OCI-LY3 (cell line): ENCODE data around the gene TNFAIP8L1.

ENCODE experiments used
- H2AFZ ChIP-seq: fragments of 200-600, 300-600 bp; shearing (Covaris generic); 2 replicates; pipeline ENCODE4 v1.6.0; 2014; ENCODE audit warnings: antibody characterized with exemption, low read depth, low read length
- H3K27ac ChIP-seq: fragments of 200-600, 300-600 bp; sonication (generic); 2 replicates; pipeline ENCODE4 v1.5.1; 2014; ENCODE audit warnings: mild to moderate bottlenecking, low read length, moderate library complexity, mixed read lengths
- H3K27me3 ChIP-seq: fragments of 200-600, 300-600 bp; sonication (generic); 2 replicates; pipeline ENCODE4 v1.6.1; 2014; ENCODE audit warnings: low read depth, low read length, mixed read lengths
- H3K36me3 ChIP-seq: fragments of 200-600, 300-600 bp; sonication (generic); replicated peaks from 2 replicates; pipeline ENCODE3; 2014; ENCODE audit warnings: low read depth, low read length, mixed read lengths
- H3K4me1 ChIP-seq: fragments of 300-600, 200-600 bp; sonication (generic); 2 replicates; pipeline ENCODE4 v1.6.1; 2014; ENCODE audit warnings: low read length, mixed read lengths
- H3K4me2 ChIP-seq: fragments of 200-600, 300-600 bp; sonication (generic); 2 replicates; pipeline ENCODE4 v1.6.1; 2014; ENCODE audit warnings: low read length, mixed read lengths
- H3K4me3 ChIP-seq: fragments of 300-600, 200-600 bp; sonication (generic); 2 replicates; pipeline ENCODE4 v1.5.1; 2014; ENCODE audit warnings: antibody characterized with exemption, mild to moderate bottlenecking, low read length, moderate library complexity
- H3K79me2 ChIP-seq: fragments of 300-600, 200-600 bp; shearing (Covaris generic); 2 replicates; pipeline ENCODE4 v1.6.1; 2014; ENCODE audit warnings: mild to moderate bottlenecking, low read length, mixed read lengths
- H3K9ac ChIP-seq: fragments of 300-600, 200-600 bp; shearing (Covaris generic); 2 replicates; pipeline ENCODE4 v1.6.0; 2014; ENCODE audit warnings: mild to moderate bottlenecking, low read length, moderate library complexity
- H3K9me3 ChIP-seq: fragments of 200-600, 300-600 bp; shearing (Covaris generic); 2 replicates; pipeline ENCODE4 v1.6.1; 2014; ENCODE audit warnings: low read length, mixed read lengths; ENCODE audit not compliant: insufficient read depth
- H4K20me1 ChIP-seq: fragments of 200-600, 300-600 bp; sonication (generic); 2 replicates; pipeline ENCODE4 v1.6.1; 2016; ENCODE audit warnings: low read length, mixed read lengths; ENCODE audit not compliant: insufficient read depth
- CTCF ChIP-seq: fragments of 200-600, 300-600 bp; sonication (generic); IDR thresholded peaks from 2 replicates; pipeline ENCODE4 v1.5.1; 2014; ENCODE audit warnings: antibody characterized with exemption, low read length, low read depth
- EZH2phosphoT487 ChIP-seq: fragments of 200-600 bp; shearing (Covaris generic); IDR thresholded peaks from 2 replicates; pipeline ENCODE4 v1.6.1; 2018; ENCODE audit warnings: antibody characterized with exemption, mixed run types, low read depth

The TNFAIP8L1 gene

GRCh38 chr19:4638317-4638716 is 999 bp upstream of the TNFAIP8L1 start:
- Histone ChIP-seq H4K20me1 (no peaks in the 10 kb centered on the region), H3K27ac (peak overlapping the region; percentile 81), H3K9ac (peak overlapping the region; percentile 71), H3K4me3 (peak overlapping the region; percentile 41), H3K27me3 (peaks cover 4% of the 10 kb centered on the region; the same call in 1 of the 2 replicates), H3K9me3 (no peaks in the 10 kb centered on the region), H3K4me1 (peaks cover 33% of the 10 kb centered on the region), H3K36me3 (peaks cover 1% of the 10 kb centered on the region), H2AFZ (no peak overlapping the region), H3K4me2 (peak overlapping the region; percentile 59), H3K79me2 (peaks cover 25% of the 10 kb centered on the region)
- TF ChIP-seq EZH2phosphoT487 (no peak), CTCF (no peak)

- Histone ChIP-seq H3K36me3 (peaks cover 3% of the 10 kb centered on the region), H3K9ac (peak overlapping the region; percentile 96), H3K27ac (peak overlapping the region; percentile 61), H3K4me3 (peak overlapping the region; percentile 97), H3K4me2 (peak overlapping the region; percentile 96), H3K4me1 (peaks cover 30% of the 10 kb centered on the region), H2AFZ (no peak overlapping the region), H4K20me1 (no peaks in the 10 kb centered on the region), H3K9me3 (no peaks in the 10 kb centered on the region), H3K27me3 (peaks cover under 1% of the 10 kb centered on the region; the same call in 1 of the 2 replicates), H3K79me2 (peaks cover 25% of the 10 kb centered on the region)
- no peak for TF ChIP-seq EZH2phosphoT487
- no peak for TF ChIP-seq CTCF
Measured at GRCh38 chr19:4639531-4640246, 373 bp downstream of the TNFAIP8L1 start.

GRCh38 chr19:4640247-4641000 is 1.1 kb downstream of the TNFAIP8L1 start:
- Histone ChIP-seq H3K4me3 (peak overlapping the region; percentile 97), H3K9me3 (no peaks in the 10 kb centered on the region)

More at GRCh38 chr19:4640247-4641000, 1.1 kb downstream of the TNFAIP8L1 start:
- no peak for TF ChIP-seq CTCF
- TF ChIP-seq EZH2phosphoT487: no peak
- Histone ChIP-seq H3K9ac (peak overlapping the region; percentile 96), H2AFZ (no peak overlapping the region), H4K20me1 (no peaks in the 10 kb centered on the region), H3K79me2 (peaks cover 25% of the 10 kb centered on the region), H3K4me1 (peaks cover 30% of the 10 kb centered on the region), H3K4me2 (peak overlapping the region; percentile 96), H3K27me3 (no peaks in the 10 kb centered on the region), H3K27ac (peak overlapping the region; percentile 61), H3K36me3 (peaks cover 6% of the 10 kb centered on the region)
